Mucosa of gallbladder (tissue), 1 donor: Measurements from ENCODE around the gene PSENEN. TPM values are rescaled to one million over a fixed set of nuclear protein-coding genes. Genes with fewer than 3 reads are reported as not detected.
A peak's percentile ranks its signal among the peaks of the same experiment; 100 is the strongest.
"Not testable (repeated sequence)": the region's sequence is repeated elsewhere in the genome, so short reads cannot be mapped to it uniquely, and the experiment has no call there.

Source experiments
- DNase-seq: peaks from one replicate; pipeline ENCODE4 v3.0.0-alpha.2; 2020; ENCODE audit warnings: low spot score
- total RNA-seq: library from RNA; stranded (reverse); gene quantifications from one replicate; pipeline ENCODE4 v1.2.1, GENCODE V29; 2021
- donor health status: DM: no; HTN: no; CAD: no.

The PSENEN gene
- total RNA-seq, 1 donor from 2014 or later, result 67.9 TPM

DNA sequence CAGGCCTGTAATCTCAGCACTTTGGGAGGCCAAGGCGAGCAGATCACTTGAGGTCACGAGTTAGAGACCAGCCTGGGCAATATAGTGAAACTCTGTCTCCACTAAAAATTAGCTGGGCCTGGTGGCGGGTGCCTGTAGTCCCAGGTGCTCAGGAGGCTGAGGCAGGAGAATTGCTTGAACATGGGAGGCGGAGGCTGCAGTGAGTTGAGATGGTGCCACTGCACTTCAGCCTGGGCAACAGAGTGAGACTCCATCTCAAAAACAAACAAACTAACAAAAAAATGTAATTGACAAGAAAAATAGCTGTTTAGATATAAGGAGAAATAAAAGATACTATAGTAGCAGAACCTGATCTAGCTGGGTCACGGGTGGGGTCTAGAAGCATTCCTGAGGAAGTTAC is 26.9 kb downstream of the PSENEN start:
- not testable (repeated sequence) for DNase-seq

DNA sequence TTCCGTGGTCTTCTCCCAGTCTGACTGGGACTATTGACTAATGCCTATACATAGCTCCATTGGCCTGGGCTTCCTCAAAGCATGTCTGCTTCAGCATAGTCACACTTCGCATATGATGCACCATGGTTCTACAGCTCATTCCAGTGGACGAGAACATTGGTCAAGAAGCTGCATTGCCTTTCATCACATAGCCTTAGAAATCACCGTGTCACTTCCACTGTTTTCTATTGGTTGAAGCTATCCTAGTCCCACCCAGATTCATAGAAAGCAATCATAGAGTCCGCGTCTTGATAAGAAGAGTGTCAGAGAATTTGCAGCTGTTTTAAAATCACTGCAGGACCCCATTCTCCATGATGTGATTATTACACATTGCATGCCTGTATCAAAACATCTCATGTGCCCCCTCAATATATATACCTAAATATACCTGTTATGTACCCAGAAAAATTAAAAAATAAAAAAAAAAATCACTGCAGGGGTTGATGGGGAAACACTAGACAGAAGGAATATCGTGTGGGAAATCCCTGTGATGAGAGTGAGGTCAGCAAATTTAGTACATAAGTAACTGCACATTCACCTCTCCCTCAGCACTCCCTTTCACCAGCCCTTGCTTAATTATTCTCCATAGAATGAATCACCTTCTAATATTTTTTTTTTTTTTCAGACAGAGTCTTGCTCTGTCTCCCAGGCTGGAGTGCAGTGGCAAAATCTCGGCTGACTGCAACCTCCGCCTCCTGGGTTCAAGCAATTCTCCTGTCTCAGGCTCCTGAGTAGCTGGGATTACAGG is 27.8 kb downstream of the PSENEN start:
- no peak for DNase-seq

DNA sequence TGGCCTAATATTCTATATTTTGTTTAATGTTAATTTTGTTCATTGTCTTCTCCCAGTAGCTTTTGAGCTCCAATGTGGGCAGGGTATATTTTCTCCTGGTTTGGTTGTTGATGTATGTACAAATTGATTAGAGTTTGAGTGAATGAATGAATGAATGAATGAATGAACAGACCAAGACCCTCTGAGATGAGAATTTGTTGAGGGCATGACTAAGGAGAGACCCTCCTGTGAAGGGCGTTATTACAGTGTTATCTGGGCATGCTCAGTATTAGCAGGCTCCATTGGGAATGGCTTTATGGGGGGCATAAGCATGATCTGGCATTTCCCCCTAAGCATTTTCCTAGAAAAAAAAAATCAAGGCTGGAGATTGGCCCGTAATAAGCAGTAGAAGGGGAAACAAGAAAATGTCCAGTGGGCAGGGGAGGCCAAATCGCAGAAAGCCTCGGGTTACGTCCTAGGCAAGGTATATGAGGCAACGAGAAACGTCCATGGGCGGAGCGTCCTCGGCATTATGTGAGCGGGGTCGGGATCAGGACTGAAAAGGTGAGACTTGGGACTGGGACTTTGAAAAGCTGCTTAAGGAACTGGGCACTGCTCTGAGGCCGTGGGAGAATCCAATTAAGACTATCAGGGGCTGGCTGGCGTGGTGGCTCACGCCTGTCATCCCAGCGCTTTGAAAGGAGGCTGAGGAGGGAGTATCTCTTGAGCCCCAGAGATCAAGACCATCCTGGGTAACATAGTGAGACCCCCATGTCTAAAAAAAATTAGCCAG is 29.0 kb downstream of the PSENEN start:
- no peak for DNase-seq

- DNase-seq, result no peak
Observed at GRCh38 chr19:35775046-35775297, 29.5 kb downstream of the PSENEN start.

DNA sequence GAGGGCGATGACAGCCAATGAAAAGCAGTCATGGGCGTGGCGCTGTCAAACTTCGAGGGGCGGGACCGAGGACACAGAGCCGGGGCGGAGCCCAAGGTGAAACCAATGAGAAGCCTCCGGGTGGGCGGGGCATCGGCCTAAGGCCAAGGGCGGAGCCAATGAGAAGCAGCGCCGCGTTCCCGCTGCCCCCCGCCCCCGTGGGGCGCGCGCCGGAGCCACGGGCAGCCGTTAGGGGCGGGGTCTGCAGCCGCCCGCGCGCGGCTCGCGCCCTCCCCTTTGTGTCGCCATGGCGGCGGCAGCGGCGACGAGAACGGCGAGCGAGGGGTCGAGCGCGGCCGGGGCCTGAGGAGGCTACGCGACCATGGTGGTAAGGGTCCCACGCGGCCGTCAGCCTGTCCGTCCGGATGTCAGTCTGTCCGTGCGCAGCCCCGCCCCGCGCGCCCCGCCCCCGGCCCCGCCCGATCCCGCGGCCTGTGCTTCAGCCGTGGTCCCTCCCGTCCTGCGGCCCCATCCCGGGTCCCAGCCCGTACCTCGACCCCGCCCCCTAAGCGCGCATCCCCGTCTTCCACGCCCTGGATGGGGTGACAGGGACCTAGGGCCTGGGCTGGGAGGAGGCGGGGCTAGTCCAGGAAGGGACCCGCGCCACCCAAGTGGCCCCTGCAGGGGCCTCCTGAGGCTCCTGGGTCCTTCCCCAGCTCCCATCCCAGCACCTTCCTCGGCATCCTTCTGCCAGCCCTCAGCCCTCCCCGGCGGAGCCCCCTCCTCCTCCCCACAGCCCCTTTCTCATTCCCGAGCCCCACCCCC is 30.0 kb downstream of the PSENEN start, which contains the start of gene ARHGAP33:
TSS of gene ARHGAP33 (plus strand) at position 267 of the 804 bp plus-strand sequence. CDS start at position 362, 95 bp downstream.
- peak; percentile 99 for DNase-seq

GRCh38 chr19:35776102-35776788 is 30.8 kb downstream of the PSENEN start:
- no peak for DNase-seq

DNA sequence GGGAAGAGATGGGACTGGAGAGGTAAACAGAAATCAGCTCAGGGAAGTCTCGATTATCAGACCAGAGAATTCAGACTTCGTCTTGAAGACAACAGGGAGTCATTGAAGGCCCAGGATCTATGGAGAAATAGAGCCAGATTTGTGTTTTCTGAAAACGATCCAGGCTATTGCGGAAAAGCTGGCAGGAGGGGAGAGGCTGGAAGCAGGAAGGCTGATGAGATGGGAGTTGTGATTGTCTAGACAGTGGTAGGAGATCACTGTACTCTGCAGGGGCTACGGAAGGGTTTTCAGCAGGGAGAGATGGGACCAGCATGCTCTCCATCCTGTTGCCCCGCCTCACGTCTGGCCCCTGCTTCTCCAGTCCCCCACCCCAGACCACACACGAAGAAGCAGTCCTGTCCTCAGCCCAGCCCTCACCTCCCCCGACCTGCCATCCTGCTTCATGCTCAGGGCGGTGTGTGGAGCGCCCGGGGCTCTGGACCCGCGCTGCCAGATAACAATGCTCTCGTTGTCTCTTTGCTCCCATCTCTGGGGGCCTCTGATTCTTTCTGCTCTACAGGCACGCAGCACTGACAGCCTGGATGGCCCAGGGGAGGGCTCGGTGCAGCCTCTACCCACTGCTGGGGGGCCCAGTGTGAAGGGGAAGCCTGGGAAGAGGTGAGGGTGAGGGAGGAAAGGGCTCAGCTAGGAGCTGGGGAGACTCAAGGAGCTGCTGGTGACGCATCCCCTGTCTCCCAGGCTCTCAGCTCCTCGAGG is 31.8 kb downstream of the PSENEN start:
- DNase-seq, result no peak

DNA sequence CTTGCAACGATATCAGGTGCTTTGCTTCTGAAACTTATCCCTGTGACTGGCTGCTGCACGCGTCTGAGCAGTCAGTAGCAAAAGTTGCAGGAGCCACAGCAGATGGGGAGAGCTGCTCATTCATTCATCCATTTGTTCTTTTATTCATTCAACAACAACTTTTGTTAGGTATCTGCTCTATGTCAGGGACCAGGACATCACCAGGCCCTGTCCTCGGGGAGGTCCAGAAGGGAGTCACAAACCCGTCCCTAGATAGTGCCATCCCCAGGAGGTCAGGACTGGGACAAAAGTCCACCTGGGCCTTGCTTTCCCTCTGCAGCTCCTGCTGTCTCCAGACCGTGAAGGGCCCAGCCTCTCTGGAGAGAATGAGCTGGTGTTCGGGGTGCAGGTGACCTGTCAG is 32.5 kb downstream of the PSENEN start:
- no peak for DNase-seq

GRCh38 chr19:35779033-35779432 is 33.6 kb downstream of the PSENEN start:
- no peak for DNase-seq

DNA sequence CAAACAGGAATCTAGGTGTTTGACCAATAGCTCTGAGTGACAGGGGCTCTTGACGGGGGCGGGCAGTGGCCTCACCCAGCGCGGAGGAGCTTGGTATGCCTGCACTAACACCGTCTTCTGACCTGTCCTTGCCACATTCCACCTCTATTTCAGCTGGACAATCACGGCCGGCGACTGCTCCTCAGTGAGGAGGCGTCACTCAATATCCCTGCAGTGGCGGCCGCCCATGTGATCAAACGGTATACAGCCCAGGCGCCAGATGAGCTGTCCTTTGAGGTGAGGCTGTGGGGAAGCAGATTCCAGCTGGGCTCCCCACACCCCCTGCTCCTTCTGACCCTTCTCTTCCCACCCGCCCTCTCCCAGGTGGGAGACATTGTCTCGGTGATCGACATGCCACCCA is 34.6 kb downstream of the PSENEN start:
- DNase-seq, result no peak

- no peak for DNase-seq
Observed at GRCh38 chr19:35780717-35781116, 35.3 kb downstream of the PSENEN start.

- DNase-seq, result no peak
Observed at GRCh38 chr19:35781650-35782049, 36.2 kb downstream of the PSENEN start.

DNA sequence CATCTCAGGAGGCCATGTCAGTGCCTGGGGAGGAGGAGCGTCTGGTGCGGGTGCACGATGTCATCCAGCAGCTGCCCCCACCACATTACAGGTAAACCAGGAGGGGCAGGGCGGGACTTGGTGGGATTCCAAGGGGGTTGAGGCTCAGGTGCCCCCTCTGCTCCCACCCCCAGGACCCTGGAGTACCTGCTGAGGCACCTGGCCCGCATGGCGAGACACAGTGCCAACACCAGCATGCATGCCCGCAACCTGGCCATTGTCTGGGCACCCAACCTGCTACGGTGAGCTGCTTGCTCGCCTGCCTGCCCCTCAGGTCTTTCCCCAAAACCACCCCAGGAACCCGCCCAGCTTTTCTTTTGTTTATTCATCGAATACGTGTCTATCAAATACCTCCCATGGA is 37.1 kb downstream of the PSENEN start:
- no peak for DNase-seq

DNA sequence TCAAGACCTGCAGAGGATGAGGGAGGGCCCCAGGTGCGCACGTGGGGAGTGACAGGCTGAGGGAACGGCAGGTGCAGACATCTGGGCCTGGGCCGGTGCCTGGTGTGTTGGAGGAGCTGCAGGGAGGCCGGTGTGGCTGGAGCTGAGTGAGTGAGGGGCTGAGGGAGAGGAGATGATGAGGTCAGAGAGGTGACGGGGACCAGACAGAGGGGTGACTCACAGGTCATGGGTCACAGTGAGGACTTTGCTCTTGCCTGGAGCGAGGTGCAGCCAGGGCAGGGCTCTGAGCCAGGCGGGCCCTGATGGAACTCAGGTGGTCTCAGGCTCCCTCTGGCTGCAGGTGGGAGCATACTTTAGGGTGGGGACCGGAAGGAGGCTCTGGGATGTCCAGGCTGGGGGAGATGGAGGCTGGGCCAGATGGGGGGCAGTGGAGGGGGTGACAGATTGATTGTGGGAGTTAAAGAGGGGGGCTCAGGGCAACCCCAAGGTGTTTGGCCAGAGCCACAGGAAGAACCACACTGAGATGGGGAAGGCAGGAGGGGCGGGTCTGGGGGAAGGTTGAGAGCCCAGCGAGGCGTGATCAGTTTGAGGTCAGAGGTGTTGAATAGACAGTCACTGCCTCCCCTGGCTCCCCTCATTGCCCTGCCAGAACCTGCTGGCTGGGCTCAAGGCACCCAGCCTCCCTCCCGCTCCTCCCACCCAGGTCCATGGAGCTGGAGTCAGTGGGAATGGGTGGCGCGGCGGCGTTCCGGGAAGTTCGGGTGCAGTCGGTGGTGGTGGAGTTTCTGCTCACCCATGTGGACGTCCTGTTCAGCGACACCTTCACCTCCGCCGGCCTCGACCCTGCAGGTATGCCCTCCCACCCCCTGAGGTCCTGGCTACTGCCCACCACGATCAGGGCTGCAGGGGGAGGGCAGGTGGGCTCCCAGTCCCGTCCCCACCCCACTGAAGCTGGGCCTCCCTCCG is 38.3 kb downstream of the PSENEN start:
- no peak for DNase-seq

GRCh38 chr19:35784503-35785338 is 39.3 kb downstream of the PSENEN start:
- DNase-seq, result no peak

DNA sequence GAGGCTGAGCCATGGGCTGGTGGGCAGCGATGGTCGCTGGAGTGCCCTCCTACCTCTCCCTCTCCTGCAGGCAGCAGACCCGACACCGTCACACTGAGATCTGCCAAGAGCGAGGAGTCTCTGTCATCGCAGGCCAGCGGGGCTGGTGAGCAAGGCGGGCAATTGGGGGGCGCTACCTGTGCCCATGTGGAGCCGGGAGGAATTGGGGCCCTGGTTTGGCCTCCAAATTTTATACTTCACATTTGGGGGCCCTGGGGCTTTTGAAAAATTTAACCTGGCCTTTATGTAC is 39.8 kb downstream of the PSENEN start:
- DNase-seq, result no peak

DNA sequence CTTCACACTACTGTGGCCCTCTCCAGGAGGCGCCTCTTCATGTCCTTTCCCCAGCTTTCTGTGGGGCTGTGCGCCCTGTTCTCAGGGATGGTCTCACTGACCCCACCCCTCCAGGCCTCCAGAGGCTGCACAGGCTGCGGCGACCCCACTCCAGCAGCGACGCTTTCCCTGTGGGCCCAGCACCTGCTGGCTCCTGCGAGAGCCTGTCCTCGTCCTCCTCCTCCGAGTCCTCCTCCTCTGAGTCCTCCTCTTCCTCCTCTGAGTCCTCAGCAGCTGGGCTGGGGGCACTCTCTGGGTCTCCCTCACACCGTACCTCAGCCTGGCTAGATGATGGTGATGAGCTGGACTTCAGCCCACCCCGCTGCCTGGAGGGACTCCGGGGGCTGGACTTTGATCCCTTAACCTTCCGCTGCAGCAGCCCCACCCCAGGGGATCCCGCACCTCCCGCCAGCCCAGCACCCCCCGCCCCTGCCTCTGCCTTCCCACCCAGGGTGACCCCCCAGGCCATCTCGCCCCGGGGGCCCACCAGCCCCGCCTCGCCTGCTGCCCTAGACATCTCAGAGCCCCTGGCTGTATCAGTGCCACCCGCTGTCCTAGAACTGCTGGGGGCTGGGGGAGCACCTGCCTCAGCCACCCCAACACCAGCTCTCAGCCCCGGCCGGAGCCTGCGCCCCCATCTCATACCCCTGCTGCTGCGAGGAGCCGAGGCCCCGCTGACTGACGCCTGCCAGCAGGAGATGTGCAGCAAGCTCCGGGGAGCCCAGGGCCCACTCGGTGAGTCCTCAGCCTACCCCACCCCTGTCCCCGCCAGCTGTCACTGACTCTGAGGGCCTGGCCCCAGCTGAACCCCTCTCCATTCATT is 41.1 kb downstream of the PSENEN start:
- DNase-seq, result no peak

DNA sequence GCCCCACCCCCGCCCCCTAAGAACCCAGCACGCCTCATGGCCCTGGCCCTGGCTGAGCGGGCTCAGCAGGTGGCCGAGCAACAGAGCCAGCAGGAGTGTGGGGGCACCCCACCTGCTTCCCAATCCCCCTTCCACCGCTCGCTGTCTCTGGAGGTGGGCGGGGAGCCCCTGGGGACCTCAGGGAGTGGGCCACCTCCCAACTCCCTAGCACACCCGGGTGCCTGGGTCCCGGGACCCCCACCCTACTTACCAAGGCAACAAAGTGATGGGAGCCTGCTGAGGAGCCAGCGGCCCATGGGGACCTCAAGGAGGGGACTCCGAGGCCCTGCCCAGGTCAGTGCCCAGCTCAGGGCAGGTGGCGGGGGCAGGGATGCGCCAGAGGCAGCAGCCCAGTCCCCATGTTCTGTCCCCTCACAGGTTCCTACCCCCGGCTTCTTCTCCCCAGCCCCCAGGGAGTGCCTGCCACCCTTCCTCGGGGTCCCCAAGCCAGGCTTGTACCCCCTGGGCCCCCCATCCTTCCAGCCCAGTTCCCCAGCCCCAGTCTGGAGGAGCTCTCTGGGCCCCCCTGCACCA is 41.9 kb downstream of the PSENEN start:
- no peak for DNase-seq
